ENCODE measurements around the gene GPR65.

GPR65 gene

DNA sequence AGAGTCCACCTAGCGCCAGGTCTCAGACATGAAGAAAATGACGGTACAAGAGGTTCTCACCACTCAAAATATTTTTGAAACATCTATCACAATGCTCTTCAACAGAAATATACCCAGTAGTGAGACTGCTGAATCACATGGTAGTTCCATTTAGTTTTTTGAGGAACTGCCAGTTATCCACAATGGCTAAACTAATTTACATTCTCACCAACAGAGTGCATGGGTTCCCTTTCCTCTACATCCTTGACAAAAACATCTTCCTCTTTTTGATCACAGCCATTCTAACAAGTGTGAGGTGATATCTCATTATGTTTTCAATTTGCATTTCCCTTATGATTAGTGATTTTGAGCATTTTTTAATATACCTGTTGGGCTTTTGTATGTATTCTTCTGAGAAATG, 5.7 kb upstream of the GPR65 start:
- Histone ChIP-seq H3K9ac (ENCODE audit: low read length) (no peak overlapping the region), H2AFZ (ENCODE audit: low read length) (no peak overlapping the region), H3K4me1 (ENCODE audit: low read length) (no peaks in the 10 kb centered on the region), H3K27ac (ENCODE audit: low read length) (no peak overlapping the region), H3K36me3 (replicated peaks; ENCODE audit: insufficient read depth, low read length) (no peaks in the 10 kb centered on the region), H3K27me3 (replicated peaks; ENCODE audit: insufficient read depth, low read length) (no peaks in the 10 kb centered on the region), H4K20me1 (ENCODE audit: insufficient read depth, low read length) (no peaks in the 10 kb centered on the region), H3F3A (ENCODE audit: insufficient read depth, low read length) (no peaks in the 10 kb centered on the region), H3K79me2 (ENCODE audit: low read length) (no peaks in the 10 kb centered on the region), H3K4me2 (ENCODE audit: low read depth, low read length) (no peak overlapping the region), H3K9me3 (replicated peaks; ENCODE audit: insufficient read depth, low read length) (no peaks in the 10 kb centered on the region), H3K9me2 (replicated peaks; ENCODE audit: insufficient read depth, low read length) (no peaks in the 10 kb centered on the region), H3K4me3 (ENCODE audit: low read length) (no peak overlapping the region)
- DNase-seq, result no peak
- TF ChIP-seq EZH2phosphoT487 (IDR thresholded peaks at IDR 0.05; ENCODE audit: low read length) (no peak), EZH2 (optimal IDR thresholded peaks at IDR 0.05; ENCODE audit: low read depth, low read length) (no peak)
- TF ChIP-seq, protein P1, sequence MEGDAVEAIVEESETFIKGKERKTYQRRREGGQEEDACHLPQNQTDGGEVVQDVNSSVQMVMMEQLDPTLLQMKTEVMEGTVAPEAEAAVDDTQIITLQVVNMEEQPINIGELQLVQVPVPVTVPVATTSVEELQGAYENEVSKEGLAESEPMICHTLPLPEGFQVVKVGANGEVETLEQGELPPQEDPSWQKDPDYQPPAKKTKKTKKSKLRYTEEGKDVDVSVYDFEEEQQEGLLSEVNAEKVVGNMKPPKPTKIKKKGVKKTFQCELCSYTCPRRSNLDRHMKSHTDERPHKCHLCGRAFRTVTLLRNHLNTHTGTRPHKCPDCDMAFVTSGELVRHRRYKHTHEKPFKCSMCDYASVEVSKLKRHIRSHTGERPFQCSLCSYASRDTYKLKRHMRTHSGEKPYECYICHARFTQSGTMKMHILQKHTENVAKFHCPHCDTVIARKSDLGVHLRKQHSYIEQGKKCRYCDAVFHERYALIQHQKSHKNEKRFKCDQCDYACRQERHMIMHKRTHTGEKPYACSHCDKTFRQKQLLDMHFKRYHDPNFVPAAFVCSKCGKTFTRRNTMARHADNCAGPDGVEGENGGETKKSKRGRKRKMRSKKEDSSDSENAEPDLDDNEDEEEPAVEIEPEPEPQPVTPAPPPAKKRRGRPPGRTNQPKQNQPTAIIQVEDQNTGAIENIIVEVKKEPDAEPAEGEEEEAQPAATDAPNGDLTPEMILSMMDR (IDR thresholded peaks at IDR 0.05; ENCODE audit: low read length), result no peak

- Histone ChIP-seq H2AFZ (ENCODE audit: low read length) (no peak overlapping the region), H3K27me3 (replicated peaks; ENCODE audit: insufficient read depth, low read length) (no peaks in the 10 kb centered on the region), H3K9ac (ENCODE audit: low read length) (no peak overlapping the region), H3K4me3 (ENCODE audit: low read length) (no peak overlapping the region), H3K27ac (ENCODE audit: low read length) (no peak overlapping the region), H3K4me2 (ENCODE audit: low read depth, low read length) (no peak overlapping the region), H4K20me1 (ENCODE audit: insufficient read depth, low read length) (no peaks in the 10 kb centered on the region), H3K9me3 (replicated peaks; ENCODE audit: insufficient read depth, low read length) (no peaks in the 10 kb centered on the region), H3K36me3 (replicated peaks; ENCODE audit: insufficient read depth, low read length) (no peaks in the 10 kb centered on the region), H3K79me2 (ENCODE audit: low read length) (no peaks in the 10 kb centered on the region), H3K4me1 (ENCODE audit: low read length) (no peaks in the 10 kb centered on the region), H3F3A (ENCODE audit: insufficient read depth, low read length) (no peaks in the 10 kb centered on the region), H3K9me2 (replicated peaks; ENCODE audit: insufficient read depth, low read length) (no peaks in the 10 kb centered on the region)
- TF ChIP-seq EZH2phosphoT487 (IDR thresholded peaks at IDR 0.05; ENCODE audit: low read length) (no peak), EZH2 (optimal IDR thresholded peaks at IDR 0.05; ENCODE audit: low read depth, low read length) (no peak)
- TF ChIP-seq, protein P1 (IDR thresholded peaks at IDR 0.05; ENCODE audit: low read length), result no peak
- no peak for DNase-seq
These were observed 2.4 kb upstream of the GPR65 start for GRCh38 chr14:88002421-88003075.

GRCh38 chr14:88003425-88003824, 1.5 kb upstream of the GPR65 start:
- H3K79me2 ChIP-seq (ENCODE audit: low read length), result no peaks in the 10 kb centered on the region
- no peaks in the 10 kb centered on the region for H3K9me2 ChIP-seq (replicated peaks; ENCODE audit: insufficient read depth, low read length)
- no peaks in the 10 kb centered on the region for H3K36me3 ChIP-seq (replicated peaks; ENCODE audit: insufficient read depth, low read length)
- H3K9me3 ChIP-seq (replicated peaks; ENCODE audit: insufficient read depth, low read length), result no peaks in the 10 kb centered on the region
- H3K4me1 ChIP-seq (ENCODE audit: low read length), result no peaks in the 10 kb centered on the region
- TF ChIP-seq, protein P1 (IDR thresholded peaks at IDR 0.05; ENCODE audit: low read length), result no peak
- TF ChIP-seq EZH2phosphoT487 (IDR thresholded peaks at IDR 0.05; ENCODE audit: low read length), result no peak
- no peak for TF ChIP-seq EZH2 (optimal IDR thresholded peaks at IDR 0.05; ENCODE audit: low read depth, low read length)
- no peak overlapping the region for H2AFZ ChIP-seq (ENCODE audit: low read length)
- no peak overlapping the region for H3K9ac ChIP-seq (ENCODE audit: low read length)
- DNase-seq, result no peak
- no peaks in the 10 kb centered on the region for H3K27me3 ChIP-seq (replicated peaks; ENCODE audit: insufficient read depth, low read length)
- H3F3A ChIP-seq (ENCODE audit: insufficient read depth, low read length), result no peaks in the 10 kb centered on the region
- no peaks in the 10 kb centered on the region for H4K20me1 ChIP-seq (ENCODE audit: insufficient read depth, low read length)
- H3K4me3 ChIP-seq (ENCODE audit: low read length), result no peak overlapping the region
- H3K4me2 ChIP-seq (ENCODE audit: low read depth, low read length), result no peak overlapping the region
- H3K27ac ChIP-seq (ENCODE audit: low read length), result no peak overlapping the region
